GM19025 (cell line): ENCODE data around the gene OR6Q1.
"Not testable (repeated sequence)": the region's sequence is repeated elsewhere in the genome, so short reads cannot be mapped to it uniquely, and the experiment has no call there.

ENCODE experiments used
- ATAC-seq: cut with Tn5 transposase; IDR thresholded peaks from one replicate; pipeline ENCODE4 v1.9.1; 2021; ENCODE audit warnings: mild to moderate bottlenecking, low read depth, moderate library complexity; ENCODE audit not compliant: unreplicated experiment

The OR6Q1 gene

GRCh38 chr11:58030653-58031052 lies at the start of gene OR6Q1:
Gene OR6Q1, plus strand, starts transcription at chr11:58030953. Its CDS starts 0 bp downstream, at chr11:58030953.
- ATAC-seq = no peak

- ATAC-seq = no peak
Observed at GRCh38 chr11:57981536-57981935, 49.2 kb upstream of the OR6Q1 start.

- no peak for ATAC-seq
Observed at GRCh38 chr11:57982776-57983175, 48.0 kb upstream of the OR6Q1 start.

- no peak for ATAC-seq
Observed at GRCh38 chr11:57983191-57983590, 47.6 kb upstream of the OR6Q1 start.

- not testable (repeated sequence) for ATAC-seq
Observed at GRCh38 chr11:57999523-57999922, 31.2 kb upstream of the OR6Q1 start.

- not testable (repeated sequence) for ATAC-seq
Observed at GRCh38 chr11:58000021-58000420, 30.7 kb upstream of the OR6Q1 start.

GRCh38 chr11:58000699-58001098 lies 30.1 kb upstream of the OR6Q1 start:
- ATAC-seq = no peak

GRCh38 chr11:58003036-58003435 lies 27.7 kb upstream of the OR6Q1 start:
- no peak for ATAC-seq

GRCh38 chr11:58003591-58003990 lies 27.2 kb upstream of the OR6Q1 start:
- ATAC-seq = no peak

- ATAC-seq = no peak
Observed at GRCh38 chr11:58004664-58005063, 26.1 kb upstream of the OR6Q1 start.

GRCh38 chr11:58006940-58007339 lies 23.8 kb upstream of the OR6Q1 start:
- no peak for ATAC-seq

- ATAC-seq = no peak
Observed at GRCh38 chr11:58011771-58012170, 19.0 kb upstream of the OR6Q1 start.

GRCh38 chr11:58023435-58023931 lies 7.3 kb upstream of the OR6Q1 start, which contains the start of gene OR9Q1:
Gene OR9Q1, plus strand, starts transcription at chr11:58023881. Its CDS starts 155,564 bp downstream, at chr11:58179445.
- no peak for ATAC-seq

- no peak for ATAC-seq
Observed at GRCh38 chr11:58024601-58025091, 6.1 kb upstream of the OR6Q1 start.

GRCh38 chr11:58027341-58027740 lies 3.4 kb upstream of the OR6Q1 start:
- ATAC-seq = no peak

GRCh38 chr11:58028687-58029411 lies 1.9 kb upstream of the OR6Q1 start:
- no peak for ATAC-seq

GRCh38 chr11:58034471-58034870 lies 3.7 kb downstream of the OR6Q1 start:
- no peak for ATAC-seq

- no peak for ATAC-seq
Observed at GRCh38 chr11:58039589-58039988, 8.8 kb downstream of the OR6Q1 start.

- ATAC-seq = no peak
Observed at GRCh38 chr11:58043379-58043778, 12.6 kb downstream of the OR6Q1 start.

- no peak for ATAC-seq
Observed at GRCh38 chr11:58046231-58046630, 15.5 kb downstream of the OR6Q1 start.

- no peak for ATAC-seq
Observed at GRCh38 chr11:58047818-58048217, 17.1 kb downstream of the OR6Q1 start.

- ATAC-seq = no peak
Observed at GRCh38 chr11:58055806-58056401, 25.2 kb downstream of the OR6Q1 start.
